ENCODE data around the gene RANBP1. TPM values are rescaled to one million over a fixed set of nuclear protein-coding genes. Genes with fewer than 3 reads are reported as not detected.

Gene RANBP1
- total RNA-seq, 2 experiments from 2014 or later = 446 to 470 TPM

DNA sequence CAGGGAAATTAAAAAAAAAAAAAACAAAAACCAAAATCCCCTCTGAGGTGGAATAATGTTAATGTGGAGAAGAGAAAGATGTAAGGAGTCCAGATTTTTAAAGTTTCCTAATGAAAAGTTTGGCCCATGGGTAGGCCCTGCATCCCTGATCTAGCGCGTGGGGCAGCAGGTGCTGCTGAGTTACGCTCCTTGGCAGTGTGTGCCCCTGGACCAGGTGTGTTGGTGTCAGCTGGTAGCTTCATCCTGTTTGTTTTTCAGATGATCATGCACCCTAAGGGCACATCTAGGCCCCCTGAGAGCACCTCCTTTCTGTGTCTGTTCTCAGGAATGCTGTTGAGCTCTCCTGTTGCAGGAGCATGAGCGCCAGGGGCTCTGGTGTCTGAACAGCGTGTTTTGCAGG is 29.1 kb upstream of the RANBP1 start:
- ChIA-PET CTCF (interaction anchor here (0.7 to 1.2 kb wide), 2 partner anchors 14 to 65 kb away, joined by 3 read pairs; no protein-coding TSS in a partner anchor), POLR2A (no interaction called here)

DNA sequence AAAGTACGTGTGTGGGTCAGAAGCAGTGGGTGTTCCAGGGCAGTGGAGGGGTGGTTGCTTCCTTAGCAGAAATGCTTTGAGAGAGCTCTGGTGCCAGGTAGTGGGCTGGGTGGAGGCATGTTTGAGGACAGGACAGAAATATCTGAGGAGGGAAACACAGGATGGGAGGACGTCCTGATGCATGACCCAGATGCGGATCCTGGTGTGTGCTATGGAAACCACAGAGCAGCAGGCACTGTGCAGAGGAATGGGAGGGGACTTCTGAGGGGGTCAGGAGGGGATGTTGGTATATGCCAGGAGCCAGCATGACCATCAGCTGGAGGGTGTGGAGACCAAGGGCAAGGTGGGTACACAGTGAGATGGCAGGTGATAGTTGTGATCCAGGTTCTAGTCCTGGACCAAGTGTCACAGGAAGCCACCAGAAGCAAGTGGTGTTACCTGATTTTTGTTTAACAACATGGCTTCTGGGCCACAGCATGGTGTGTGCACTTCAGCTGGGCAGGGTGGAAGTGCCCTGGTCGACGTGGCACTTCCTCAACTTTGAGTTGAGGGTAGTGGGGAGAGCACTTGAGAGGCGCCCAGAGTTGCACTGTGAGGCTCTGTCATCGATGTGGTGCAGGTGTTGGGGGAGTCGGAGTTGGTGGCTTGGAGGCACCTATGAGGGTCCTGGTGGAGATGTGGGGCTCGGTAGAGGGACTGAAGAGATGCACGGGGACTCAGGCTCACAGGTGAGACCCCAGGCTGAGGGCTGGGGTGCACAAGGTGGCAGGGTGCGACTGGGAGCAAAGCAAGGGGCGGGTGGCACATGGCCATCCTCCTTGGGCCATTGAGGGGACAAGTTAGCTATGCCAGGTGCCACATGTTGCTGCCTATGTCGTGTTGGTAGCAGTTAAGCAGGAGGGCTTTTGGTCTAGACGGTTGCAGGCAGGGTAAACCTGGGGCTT is 28.3 kb upstream of the RANBP1 start:
- ChIA-PET POLR2A (no interaction called here), CTCF (no interaction called here)

DNA sequence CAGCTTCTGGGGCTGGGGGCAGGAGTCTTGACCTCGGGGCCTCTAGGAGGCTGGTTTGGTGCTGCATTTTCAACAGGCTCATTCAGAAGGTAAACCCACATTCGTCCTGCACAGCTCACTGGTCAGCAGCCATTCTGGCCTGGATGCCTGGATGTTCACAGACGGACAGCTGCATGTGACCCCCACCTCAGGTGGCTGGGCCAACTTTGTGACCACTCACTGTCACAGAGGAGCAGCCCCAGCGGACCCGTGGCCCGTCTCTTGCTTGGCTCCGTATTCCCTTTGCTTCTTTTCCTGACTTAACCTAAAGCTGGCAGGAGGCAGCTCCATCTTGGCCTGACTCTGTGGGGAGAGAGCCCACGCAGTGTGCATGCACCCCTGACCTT is 27.6 kb upstream of the RANBP1 start:
- ChIA-PET POLR2A (no interaction called here), CTCF (interaction anchor here (1.2 kb wide), 1 partner anchor 23 kb away, joined by 3 read pairs; no protein-coding TSS in a partner anchor)

DNA sequence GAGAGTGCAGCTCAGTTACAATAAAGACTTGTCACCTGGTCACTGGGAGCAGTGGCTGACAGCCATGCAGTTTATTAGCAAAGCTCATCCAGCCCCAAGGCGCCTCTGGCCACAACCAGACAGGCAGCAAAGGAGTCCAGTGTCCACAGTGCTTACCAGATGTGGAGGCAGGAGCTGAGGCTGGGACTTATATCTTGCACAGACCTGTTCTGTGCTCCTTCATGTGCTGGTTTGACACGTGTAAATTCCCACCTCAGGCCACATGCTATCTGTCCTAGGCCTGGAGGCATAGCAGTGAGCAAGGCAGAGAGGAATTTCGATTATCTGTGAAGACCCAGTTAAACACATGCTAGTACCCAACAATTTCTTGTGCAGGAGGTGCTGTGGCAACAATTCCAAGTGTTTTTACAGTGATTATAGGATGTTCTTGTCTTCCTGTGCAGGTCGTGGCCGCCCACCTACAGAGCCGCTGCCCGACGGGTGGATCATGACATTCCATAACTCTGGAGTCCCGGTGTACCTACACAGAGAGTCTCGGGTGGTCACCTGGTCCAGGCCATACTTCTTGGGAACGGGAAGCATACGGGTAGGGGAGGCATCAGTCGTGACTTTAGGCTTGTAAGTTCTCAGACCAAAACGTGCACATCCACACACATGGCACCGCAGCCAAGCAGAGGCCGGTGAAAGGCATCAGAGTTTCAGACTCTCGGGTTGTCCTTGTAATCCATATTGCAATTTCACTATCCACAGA is 26.5 kb upstream of the RANBP1 start:
- ChIA-PET CTCF (interaction anchor here (1.0 to 1.2 kb wide), 2 partner anchors 22 to 459 kb away, joined by 3 to 6 read pairs; no protein-coding TSS in a partner anchor), POLR2A (no interaction called here)

DNA sequence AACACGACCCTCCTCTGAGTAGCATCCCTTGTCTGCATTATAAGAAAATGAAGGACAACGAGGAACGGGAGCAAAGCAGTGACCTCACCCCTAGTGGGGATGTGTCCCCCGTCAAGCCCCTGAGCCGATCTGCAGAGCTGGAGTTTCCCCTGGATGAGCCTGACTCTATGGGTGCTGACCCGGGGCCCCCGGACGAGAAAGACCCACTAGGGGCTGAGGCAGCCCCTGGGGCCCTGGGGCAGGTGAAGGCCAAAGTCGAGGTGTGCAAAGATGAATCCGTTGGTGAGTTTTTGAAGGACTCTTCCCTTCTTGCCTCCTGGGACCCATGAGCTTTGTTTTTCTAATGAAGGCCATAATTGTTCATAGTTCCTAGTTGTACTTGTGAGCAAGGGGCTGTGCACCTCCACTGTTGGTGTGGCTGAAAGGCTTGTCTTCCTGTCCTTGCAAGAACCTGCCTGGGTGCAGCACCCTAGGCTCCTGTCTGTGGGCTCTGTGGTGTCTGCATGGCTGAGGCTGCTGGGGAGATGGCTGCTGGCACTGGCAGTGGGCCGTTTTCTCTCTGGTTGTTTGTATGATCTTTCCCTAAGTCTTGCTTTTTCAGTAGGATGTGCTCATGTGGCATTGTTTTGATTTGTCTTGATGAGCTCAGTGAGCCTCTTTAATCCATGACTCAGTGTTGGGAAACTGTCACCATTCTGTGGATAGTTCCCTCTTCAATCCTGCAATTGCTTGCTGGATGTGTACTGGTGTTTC is 25.8 kb upstream of the RANBP1 start:
- POLR2A ChIA-PET = interaction anchor here (1.8 kb wide), 1 partner anchor 11 kb away, joined by 7 read pairs; no protein-coding TSS in a partner anchor
- CTCF ChIA-PET = interaction anchor here (1.0 kb wide), 1 partner anchor 459 kb away, joined by 6 read pairs; no protein-coding TSS in a partner anchor

DNA sequence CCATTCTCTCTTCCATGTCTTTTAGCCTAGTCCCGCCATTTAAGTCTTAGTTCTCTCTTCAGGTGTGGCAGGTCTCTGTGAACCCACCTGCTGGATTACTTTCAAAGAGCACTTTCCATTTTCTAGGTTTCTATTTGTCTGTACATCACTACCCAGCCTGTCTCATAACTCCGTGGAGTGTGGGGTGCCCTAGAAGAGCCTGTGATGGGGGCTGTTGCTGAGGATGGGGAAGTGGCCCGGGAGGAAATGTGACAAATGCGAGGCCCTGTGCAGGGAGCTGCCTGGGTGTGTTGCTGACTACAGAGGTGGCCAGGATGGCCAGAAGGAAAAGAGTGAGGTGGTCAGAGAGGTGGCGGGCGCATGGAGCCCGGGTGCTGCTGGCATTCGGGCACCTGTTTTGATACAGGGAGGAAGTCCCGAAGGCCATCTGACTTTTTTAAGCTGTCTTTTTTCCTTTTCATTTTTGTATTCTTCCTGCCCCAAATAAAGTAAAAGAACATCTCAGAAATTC is 25.1 kb upstream of the RANBP1 start:
- POLR2A ChIA-PET = interaction anchor here (1.8 kb wide), 1 partner anchor 10 kb away, joined by 7 read pairs; no protein-coding TSS in a partner anchor

DNA sequence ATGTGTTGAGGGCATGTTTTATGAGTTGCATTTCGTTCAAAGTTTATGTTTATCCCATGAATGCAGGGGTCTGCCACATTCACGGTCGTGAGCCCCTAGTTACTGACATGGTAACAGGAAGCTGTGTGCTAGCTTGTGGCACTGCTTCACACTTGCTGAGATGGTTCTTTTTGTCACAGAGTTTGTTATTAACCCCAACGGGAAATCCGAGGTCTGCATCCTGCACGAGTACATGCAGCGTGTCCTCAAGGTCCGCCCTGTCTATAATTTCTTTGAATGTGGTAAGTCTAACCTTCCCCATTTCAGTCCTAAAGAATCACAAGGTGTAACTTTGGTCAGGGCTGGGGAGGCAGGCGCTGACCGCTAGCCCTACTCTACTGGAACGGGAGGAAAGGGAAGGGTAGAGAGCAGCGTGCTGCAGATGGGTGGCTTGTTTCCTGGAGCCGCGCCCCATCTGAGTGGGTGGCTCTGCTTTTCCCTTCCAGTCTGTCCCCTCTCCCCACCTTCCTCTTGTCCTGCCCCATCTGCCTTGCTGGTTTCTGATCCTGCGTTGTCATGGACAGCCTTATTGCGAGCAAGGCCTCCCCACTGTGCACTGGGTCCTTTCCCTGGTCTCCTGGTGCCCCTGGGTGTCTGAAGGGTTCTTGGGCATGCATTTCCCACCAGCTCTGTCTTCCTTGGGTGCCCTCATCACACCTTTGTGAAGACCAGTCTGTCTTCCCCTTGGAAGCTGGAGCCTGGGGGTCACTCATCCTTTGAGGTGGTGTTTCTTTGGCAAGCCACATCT is 24.0 kb upstream of the RANBP1 start:
- ChIA-PET CTCF (interaction anchor here (1.5 kb wide), 1 partner anchor 121 kb away, joined by 3 read pairs; no protein-coding TSS in a partner anchor), POLR2A (interaction anchor here (0.6 to 1.8 kb wide), 2 partner anchors 9 to 133 kb away, joined by 3 to 7 read pairs; no protein-coding TSS in a partner anchor)

More for the DNA sequence above, 25.1 kb upstream of the RANBP1 start:
- CTCF ChIA-PET = interaction anchor here (1.0 kb wide), 1 partner anchor 458 kb away, joined by 6 read pairs; no protein-coding TSS in a partner anchor

DNA sequence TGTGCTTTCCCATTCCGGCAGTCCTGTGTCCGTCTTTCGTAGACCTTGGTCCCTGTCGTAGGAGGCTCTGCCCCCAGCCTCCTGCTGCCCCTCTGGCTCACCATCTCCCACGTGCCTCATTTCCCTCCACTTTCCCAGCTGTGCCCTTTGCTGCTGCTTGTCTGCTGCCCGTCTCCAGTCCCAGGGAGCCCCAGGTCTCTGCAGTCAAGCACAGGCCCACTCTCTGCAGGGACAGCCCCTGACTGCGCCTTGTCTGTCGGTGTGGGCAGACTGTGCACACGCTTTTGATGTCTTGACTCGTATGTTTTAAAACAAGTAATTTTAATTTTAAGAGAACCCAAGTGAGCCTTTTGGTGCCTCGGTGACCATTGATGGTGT is 23.4 kb upstream of the RANBP1 start:
- ChIA-PET CTCF (interaction anchor here (1.5 kb wide), 1 partner anchor 121 kb away, joined by 3 read pairs; no protein-coding TSS in a partner anchor), POLR2A (interaction anchor here (0.6 kb wide), 1 partner anchor 25 kb away, joined by 3 read pairs; the partner anchor contains the start of gene TRMT2A)

DNA sequence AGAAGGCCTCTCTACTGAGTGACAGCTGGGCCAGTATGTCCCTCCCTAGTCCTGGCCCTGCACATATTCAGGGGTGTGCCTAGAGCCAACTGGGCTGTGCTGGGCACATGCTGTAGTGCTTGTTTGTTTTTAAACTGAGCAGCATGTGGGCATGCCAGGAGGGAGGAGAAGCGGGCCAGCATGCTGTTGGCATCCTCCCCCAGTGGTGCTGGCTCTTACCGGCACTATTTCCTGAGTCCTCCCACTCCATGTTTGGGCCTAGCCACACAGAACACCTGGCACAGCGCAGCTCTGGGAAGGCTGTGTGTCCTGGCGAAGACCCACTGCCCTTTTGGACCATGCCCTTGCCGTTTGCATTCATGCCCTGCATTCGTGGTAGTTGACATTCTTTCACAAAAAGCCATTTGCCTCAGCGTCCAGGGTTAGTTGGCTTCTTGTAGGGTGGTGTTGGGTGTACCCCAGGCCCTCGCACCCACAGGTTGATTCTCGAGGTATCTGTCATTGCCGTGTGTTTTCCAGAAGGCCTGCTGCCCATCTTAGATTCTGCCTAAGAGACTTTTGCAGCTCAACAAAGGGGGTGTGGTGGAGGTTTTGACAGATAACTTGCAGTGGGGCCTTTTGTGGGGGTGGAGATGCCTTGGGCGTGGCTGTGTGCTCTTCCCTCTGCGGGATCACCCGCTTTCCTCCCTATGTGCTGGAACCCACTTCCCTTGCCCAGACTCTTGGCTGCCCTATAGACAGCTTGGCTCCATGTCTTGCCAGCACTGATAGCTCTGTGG is 22.3 kb upstream of the RANBP1 start:
- ChIA-PET CTCF (no interaction called here), POLR2A (no interaction called here)

DNA sequence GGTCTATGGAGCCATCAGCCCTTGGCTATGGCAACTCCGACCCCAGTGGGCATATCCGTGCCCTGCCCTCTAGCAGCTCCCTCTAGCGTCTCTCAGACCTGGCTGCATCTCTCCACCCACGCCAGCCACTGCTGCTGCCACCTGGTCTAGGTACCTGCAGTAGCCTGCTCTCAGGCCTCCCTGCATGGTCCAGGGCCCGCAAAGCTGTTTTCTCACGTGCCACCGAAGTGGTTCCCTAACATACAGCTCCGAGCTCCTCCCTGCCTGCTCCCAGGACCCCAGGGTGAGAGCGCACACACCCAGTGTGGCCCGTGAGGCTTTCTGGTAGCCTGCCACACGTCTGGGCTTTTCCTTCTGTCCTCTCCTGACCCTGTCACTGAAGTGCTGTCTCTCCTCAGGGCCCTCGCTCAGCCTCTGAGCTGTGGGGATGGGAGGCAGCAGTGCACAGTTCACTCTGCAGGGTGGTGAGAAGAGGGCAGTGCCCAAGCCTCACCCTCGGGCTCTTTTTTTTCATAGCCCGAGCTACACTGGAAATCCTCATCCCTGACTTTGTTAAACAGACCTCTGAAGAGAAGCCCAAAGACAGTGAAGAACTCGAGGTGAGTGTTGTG is 21.6 kb upstream of the RANBP1 start:
- ChIA-PET CTCF (interaction anchor here (1.1 to 1.6 kb wide), 2 partner anchors 9 to 35 kb away, joined by 3 read pairs; no protein-coding TSS in a partner anchor), POLR2A (no interaction called here)

DNA sequence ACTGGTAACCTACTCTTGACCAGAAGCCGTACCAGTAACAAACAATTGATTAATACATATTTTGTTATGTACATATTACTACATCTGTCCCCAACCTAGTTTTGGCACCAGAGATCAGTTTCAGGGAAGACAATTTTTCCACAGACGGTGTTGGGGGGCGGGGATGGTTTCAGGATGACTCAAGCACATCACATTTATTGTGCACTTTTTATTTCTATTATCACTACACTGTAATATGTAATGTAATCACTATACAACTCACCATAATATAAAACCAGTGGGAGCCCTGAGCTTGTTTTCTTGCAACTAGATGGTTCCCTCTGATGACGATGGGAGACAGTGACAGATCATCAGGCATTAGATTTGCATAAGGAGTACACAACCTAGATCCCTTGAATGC is 20.4 kb upstream of the RANBP1 start:
- ChIA-PET CTCF (interaction anchor here (0.6 to 2.1 kb wide), 3 partner anchors 10 to 751 kb away, joined by 3 to 8 read pairs (median 6); no protein-coding TSS in a partner anchor), POLR2A (no interaction called here)

DNA sequence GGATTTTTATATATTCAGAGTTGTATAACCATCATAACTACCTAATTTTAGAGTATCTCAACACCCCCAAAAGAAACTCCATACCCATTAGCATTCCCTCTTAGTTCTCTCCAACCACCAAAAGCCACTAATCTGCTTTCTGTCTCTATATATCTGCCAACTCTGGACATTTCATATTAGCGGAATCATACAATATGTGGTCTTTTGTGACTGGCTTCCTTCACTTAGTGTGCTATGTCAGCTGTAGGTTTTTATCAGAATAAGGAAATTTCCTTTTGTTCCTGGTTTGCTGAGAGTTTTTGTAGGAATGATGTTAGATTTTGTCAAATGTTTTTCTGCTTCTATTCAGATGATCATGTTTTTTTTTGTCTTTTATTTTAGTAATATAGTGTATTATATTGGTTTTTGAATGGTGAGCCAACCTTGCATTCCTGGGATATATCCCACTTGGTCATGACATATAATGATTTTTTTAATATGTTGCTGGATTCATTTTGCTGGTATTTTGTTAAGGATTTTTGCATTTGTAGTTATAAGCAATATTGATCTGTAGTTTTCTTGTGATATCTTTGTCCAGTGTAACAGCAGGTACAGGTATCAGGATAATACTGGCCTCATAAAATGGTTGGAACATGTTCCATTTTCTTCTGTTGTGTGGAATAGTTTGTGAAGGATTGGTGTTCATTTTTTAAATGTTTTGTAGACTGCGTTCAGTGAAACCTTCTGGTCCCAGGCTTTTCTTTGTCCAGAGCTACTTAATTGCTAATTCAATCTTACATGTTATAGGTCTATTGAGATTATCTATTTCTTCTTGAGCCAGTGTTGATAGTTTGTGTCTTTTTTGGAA is 19.1 kb upstream of the RANBP1 start:
- ChIA-PET POLR2A (no interaction called here), CTCF (interaction anchor here (2.1 kb wide), 1 partner anchor 14 kb away, joined by 8 read pairs; no protein-coding TSS in a partner anchor)

DNA sequence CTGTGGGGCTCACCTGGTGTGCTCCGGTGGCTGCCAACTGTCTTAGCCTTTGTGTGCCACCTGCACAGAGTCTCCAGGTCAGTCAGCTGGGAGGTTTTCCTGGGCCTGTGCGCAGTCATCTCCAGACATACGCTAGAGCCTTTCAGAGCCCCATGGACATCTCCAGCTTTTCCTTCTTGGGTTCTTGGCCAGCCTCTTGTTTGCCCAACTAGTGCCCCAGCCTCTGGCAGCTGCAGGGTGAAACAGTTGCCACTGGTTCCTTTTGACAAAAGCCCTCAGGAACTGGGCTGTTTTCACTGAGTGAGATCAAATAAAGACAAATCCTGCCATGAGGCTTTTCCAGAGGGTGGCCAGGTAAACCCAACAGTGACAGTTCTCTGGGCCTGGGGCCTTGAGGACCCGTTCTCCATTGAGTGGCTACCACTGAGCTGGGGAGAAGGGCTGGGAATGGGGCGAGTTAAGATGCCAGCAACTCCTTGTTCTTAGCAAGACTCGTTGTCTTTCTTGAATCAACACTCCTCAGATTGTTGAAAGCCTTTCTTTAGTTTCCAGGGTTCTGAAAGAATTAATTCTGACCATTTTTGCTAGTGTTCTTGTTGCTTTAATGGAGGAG is 16.7 kb upstream of the RANBP1 start:
- CTCF ChIA-PET = no interaction called here
- POLR2A ChIA-PET = interaction anchor here (0.5 kb wide), 1 partner anchor 80 kb away, joined by 3 read pairs; no protein-coding TSS in a partner anchor

DNA sequence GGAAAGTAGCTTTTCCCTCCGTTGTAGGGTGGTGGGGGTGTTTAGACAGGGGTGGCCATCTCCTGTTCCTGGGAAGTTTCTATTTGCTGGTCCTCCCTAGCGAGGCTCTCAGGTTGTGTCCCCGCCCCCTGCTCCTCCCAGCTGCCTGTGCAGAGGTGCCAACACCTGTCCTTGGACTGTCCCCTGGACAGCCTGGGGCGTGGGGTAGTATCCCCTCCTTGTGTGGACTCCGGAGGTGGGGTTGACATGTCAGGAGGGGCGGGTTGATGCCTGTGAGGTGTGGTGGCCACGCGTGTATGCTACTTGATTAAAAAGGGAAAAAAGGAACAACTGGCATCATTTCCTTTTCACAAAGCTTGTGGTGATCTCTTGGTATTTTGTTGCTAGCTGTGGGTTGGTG is 14.3 kb upstream of the RANBP1 start:
- POLR2A ChIA-PET = interaction anchor here (1.8 kb wide), 1 partner anchor 15 kb away, joined by 16 read pairs; the partner anchor contains the start of genes RANBP1 and TRMT2A
- CTCF ChIA-PET = interaction anchor here (0.7 to 2.8 kb wide), 4 partner anchors 10 to 1545 kb away, joined by 3 to 14 read pairs (median 8); partner anchors contain the start of genes RANBP1 and TRMT2A

DNA sequence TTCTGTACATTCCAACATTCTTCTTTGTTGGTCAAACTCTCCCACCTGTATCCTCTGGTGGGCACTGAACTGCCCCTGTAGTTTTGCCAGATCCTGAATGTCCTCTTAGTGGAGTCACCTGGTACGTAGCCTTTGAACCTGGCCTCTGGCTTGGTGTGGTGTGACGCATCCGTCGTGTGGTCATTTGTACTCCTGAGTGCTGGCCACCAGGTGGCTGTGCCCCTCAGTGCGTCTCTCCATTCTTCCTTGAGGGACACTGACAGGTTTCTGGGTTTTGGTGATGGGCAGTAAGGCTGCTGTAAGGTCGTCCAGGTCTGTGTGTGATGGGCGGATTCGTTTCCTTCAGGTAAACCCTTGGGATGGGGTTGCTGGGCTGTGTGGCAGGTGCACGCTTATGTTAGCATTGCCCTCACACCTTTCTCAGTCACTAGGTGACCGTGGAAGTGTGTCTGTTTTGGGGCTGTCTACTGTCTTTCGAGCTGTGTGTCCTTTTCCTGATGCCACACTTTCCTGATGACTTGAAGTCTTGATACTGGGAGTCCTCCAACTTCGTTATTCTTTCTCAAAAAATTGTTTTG is 13.6 kb upstream of the RANBP1 start:
- POLR2A ChIA-PET = interaction anchor here (0.7 kb wide), 1 partner anchor 205 kb away, joined by 5 read pairs; no protein-coding TSS in a partner anchor
- CTCF ChIA-PET = interaction anchor here (0.8 to 2.8 kb wide), 4 partner anchors 9 to 132 kb away, joined by 3 to 14 read pairs (median 8); partner anchors contain the start of genes RANBP1 and TRMT2A

All from activated CD8-positive, alpha-beta memory T cell treated with anti-CD3 and anti-CD28 coated beads for 36 hours (primary cell).